Activated CD8-positive, alpha-beta memory T cell treated with anti-CD3 and anti-CD28 coated beads, Interleukin-2, amount 50 U/mL, for 48 hours (primary cell): ENCODE measurements around the gene TM7SF3.
"Not testable (repeated sequence)": the region's sequence is repeated elsewhere in the genome, so short reads cannot be mapped to it uniquely, and the experiment has no call there.

Source experiments
- DNase-seq: peaks from one replicate; pipeline ENCODE4 v3.0.0-alpha.2; 2020

The TM7SF3 gene

GRCh38 chr12:26976687-26977086, 37.5 kb downstream of the TM7SF3 start:
- no peak for DNase-seq

GRCh38 chr12:26971963-26972362, 42.2 kb downstream of the TM7SF3 start:
- peak; percentile 64 for DNase-seq

GRCh38 chr12:26970136-26970535, 44.0 kb downstream of the TM7SF3 start:
- no peak for DNase-seq

- DNase-seq, result no peak
These were observed 47.3 kb downstream of the TM7SF3 start for GRCh38 chr12:26966842-26967241.

GRCh38 chr12:26963413-26963812, 50.8 kb downstream of the TM7SF3 start:
- DNase-seq, result no peak

- DNase-seq, result no peak
These were observed 52.4 kb downstream of the TM7SF3 start for GRCh38 chr12:26961803-26962202.

GRCh38 chr12:26961391-26961790, 52.8 kb downstream of the TM7SF3 start:
- not testable (repeated sequence) for DNase-seq

GRCh38 chr12:26954027-26954426, 60.2 kb downstream of the TM7SF3 start:
- DNase-seq, result no peak

- no peak for DNase-seq
These were observed 60.7 kb downstream of the TM7SF3 start for GRCh38 chr12:26953447-26953846.

- no peak for DNase-seq
These were observed 65.9 kb downstream of the TM7SF3 start for GRCh38 chr12:26948309-26948708.

GRCh38 chr12:26941215-26941594, 73.0 kb downstream of the TM7SF3 start:
- DNase-seq, result no peak

GRCh38 chr12:26940516-26941214, 73.5 kb downstream of the TM7SF3 start:
- no peak for DNase-seq

- no peak for DNase-seq
These were observed 74.2 kb downstream of the TM7SF3 start for GRCh38 chr12:26939953-26940352.

GRCh38 chr12:26939192-26939832, 74.9 kb downstream of the TM7SF3 start:
- DNase-seq, result no peak

GRCh38 chr12:26938701-26939062, 75.5 kb downstream of the TM7SF3 start:
- no peak for DNase-seq

GRCh38 chr12:26937863-26938700, 76.1 kb downstream of the TM7SF3 start, which contains the start of the genes FGFR1OP2 and INTS13:
Gene FGFR1OP2 (plus strand): TSS chr12:26938470. CDS start chr12:26954159, 15,689 bp downstream.
Gene INTS13 (minus strand): TSS chr12:26937981. CDS start chr12:26936803, 1,178 bp downstream.
- peak; percentile 96 for DNase-seq

GRCh38 chr12:26937443-26937862, 76.7 kb downstream of the TM7SF3 start:
- DNase-seq, result no peak

- no peak for DNase-seq
These were observed 77.4 kb downstream of the TM7SF3 start for GRCh38 chr12:26936559-26937442.

GRCh38 chr12:26935636-26936378, 78.4 kb downstream of the TM7SF3 start:
- DNase-seq, result no peak

- no peak for DNase-seq
These were observed 84.6 kb downstream of the TM7SF3 start for GRCh38 chr12:26929590-26929989.

- no peak for DNase-seq
These were observed 85.5 kb downstream of the TM7SF3 start for GRCh38 chr12:26928661-26929060.
